ENCODE measurements around the gene LRRC8D.
A peak's percentile ranks its signal among the peaks of the same experiment; 100 is the strongest.

GRCh38 chr1:89804642-89805237 is 16.1 kb upstream of the LRRC8D start:
- peak; percentile 99 to 100 for TF ChIP-seq CTCF (conservative IDR thresholded peaks at IDR 0.05; ENCODE audit: low read depth in 2 of 2)
- no peak for TF ChIP-seq EZH2 (IDR thresholded peaks at IDR 0.05; ENCODE audit: low read depth, unreplicated experiment)
- no peak for TF ChIP-seq REST (IDR thresholded peaks at IDR 0.05; ENCODE audit: unreplicated experiment)
- TF ChIP-seq POLR2AphosphoS5 (IDR thresholded peaks at IDR 0.05; ENCODE audit: low read depth) = no peak
- no peak for TF ChIP-seq EZH2phosphoT487 (IDR thresholded peaks at IDR 0.05; ENCODE audit: unreplicated experiment)
